ENCODE data around the gene GPC3. TPM values are rescaled to one million over a fixed set of nuclear protein-coding genes. Genes with fewer than 3 reads are reported as not detected.
"Not testable (repeated sequence)": the region's sequence is repeated elsewhere in the genome, so short reads cannot be mapped to it uniquely, and the experiment has no call there.

The GPC3 gene
- total and polyA plus RNA-seq, 7 donors: 0.43 to 2.3 (median 1.4) TPM

DNA sequence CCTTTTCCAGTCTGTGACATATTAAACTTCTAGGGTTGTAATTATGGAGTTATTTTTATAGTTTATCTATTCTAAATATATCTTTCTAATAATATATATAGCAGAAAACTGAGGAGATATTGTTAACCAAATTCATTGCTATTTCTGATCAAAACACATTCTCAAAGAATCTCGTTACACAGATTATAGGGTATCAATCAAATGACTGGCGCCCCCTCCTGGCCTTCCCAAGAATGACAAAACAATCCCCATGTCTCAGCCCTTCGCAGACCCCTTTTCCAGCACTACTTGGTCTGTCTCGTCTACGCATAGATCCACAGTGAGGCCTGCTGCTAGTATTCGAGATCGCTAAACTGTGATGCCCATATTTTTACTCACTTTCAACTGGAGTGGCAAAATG, 209.3 kb downstream of the GPC3 start:
- Histone ChIP-seq H3K9me3 (no peaks in the 10 kb centered on the region), H3K4me1 (no peaks in the 10 kb centered on the region), H3K36me3 (ENCODE audit: insufficient read depth in 1 of 2, low read depth in 1 of 2) (no peaks in the 10 kb centered on the region), H3K27ac (no peak overlapping the region), H3K27me3 (ENCODE audit: insufficient read depth in 3 of 3, low read length in 2 of 3) (peaks cover 0 to 5% (median 0%) of the 10 kb centered on the region in 3 donors), H3K4me3 (no peak overlapping the region)
- ATAC-seq (no peak), DNase-seq (no peak)
- intact Hi-C loops (cut with DNase I): no loop called here
- TF ChIP-seq, protein P1, sequence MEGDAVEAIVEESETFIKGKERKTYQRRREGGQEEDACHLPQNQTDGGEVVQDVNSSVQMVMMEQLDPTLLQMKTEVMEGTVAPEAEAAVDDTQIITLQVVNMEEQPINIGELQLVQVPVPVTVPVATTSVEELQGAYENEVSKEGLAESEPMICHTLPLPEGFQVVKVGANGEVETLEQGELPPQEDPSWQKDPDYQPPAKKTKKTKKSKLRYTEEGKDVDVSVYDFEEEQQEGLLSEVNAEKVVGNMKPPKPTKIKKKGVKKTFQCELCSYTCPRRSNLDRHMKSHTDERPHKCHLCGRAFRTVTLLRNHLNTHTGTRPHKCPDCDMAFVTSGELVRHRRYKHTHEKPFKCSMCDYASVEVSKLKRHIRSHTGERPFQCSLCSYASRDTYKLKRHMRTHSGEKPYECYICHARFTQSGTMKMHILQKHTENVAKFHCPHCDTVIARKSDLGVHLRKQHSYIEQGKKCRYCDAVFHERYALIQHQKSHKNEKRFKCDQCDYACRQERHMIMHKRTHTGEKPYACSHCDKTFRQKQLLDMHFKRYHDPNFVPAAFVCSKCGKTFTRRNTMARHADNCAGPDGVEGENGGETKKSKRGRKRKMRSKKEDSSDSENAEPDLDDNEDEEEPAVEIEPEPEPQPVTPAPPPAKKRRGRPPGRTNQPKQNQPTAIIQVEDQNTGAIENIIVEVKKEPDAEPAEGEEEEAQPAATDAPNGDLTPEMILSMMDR (IDR thresholded peaks at IDR 0.05): peak; percentile 25
- WGBS, 3 donors: 59 to 76% (median 72%) methylated on average over 7 of the region's 7 CpGs

DNA sequence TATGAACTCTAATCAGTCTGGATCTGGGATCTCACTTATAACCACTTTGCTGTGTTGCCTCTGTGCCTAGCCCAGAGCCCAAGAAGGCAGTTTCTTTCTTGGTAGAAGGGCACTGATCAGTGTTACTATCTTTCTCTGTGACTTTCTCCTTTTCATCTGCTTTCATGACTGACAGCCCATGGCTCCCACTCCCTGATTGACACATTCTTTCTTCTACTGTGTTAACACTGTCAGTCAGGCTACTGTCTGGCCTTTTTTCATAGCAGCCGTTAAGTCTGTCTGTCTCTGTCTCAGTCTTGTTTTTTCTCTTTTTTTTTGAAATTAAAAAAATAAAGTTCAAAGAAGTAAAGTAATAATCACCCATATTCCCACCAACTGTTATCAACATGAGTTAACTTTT, 210.6 kb downstream of the GPC3 start:
- Histone ChIP-seq H3K27ac (no peak overlapping the region), H3K27me3 (ENCODE audit: insufficient read depth in 3 of 3, low read length in 2 of 3) (peaks cover 0 to 4% (median 0%) of the 10 kb centered on the region in 3 donors), H3K4me3 (no peak overlapping the region), H3K36me3 (ENCODE audit: insufficient read depth in 1 of 2, low read depth in 1 of 2) (no peaks in the 10 kb centered on the region), H3K4me1 (no peaks in the 10 kb centered on the region), H3K9me3 (no peaks in the 10 kb centered on the region)
- DNase-seq (no peak), ATAC-seq (no peak)
- intact Hi-C loops (cut with DNase I): loop anchor here in 1 of 2 donors (5.0 kb wide), 1 partner anchor 1292 kb away; no protein-coding TSS in a partner anchor
- WGBS, 3 donors: 81 to 100% (median 92%) methylated on average over 1 of the region's 1 CpG
- TF ChIP-seq, protein P1 (IDR thresholded peaks at IDR 0.05): no peak

DNA sequence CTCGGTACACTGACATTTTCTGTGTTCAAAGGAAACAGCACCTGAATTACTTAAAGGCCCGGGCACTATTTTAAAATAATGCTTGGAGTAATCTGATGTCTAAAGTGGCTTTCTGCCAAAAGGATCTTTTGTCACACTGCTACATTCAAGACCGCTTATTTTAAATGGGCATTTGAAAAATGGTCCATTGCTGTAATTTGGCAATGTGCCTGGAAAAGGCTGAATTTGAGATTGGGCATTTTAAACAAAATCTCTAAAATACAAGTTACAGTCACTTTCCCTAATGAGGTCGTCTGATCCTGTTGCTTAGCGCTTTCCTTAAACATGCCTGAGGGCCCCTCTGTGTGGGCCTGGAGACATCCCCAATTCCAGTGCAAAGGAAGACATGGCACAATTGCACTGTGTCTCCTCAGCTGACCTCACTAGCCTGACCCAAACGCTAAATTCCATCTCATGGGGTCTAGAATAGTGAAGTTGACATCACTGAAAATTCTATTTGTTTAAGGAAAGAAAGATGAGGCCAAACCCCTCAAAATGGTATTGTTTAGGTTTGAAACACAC, 214.2 kb downstream of the GPC3 start:
- H3K36me3 ChIP-seq (ENCODE audit: insufficient read depth in 1 of 2, low read depth in 1 of 2): no peaks in the 10 kb centered on the region
- no peaks in the 10 kb centered on the region for H3K9me3 ChIP-seq
- H3K27ac ChIP-seq: no peak overlapping the region
- TF ChIP-seq, protein P1 (IDR thresholded peaks at IDR 0.05): no peak
- no peaks in the 10 kb centered on the region for H3K4me1 ChIP-seq
- H3K4me3 ChIP-seq: no peak overlapping the region
- 54 to 64% (median 60%) methylated on average over 6 of the region's 6 CpGs for WGBS, 3 donors
- intact Hi-C loops (cut with DNase I): loop anchor here in 1 of 2 donors (5.0 kb wide), 1 partner anchor 1296 kb away; no protein-coding TSS in a partner anchor
- H3K27me3 ChIP-seq (ENCODE audit: insufficient read depth in 3 of 3, low read length in 2 of 3): peaks cover 0 to 4% (median 0%) of the 10 kb centered on the region in 3 donors
- DNase-seq (no peak), ATAC-seq (no peak)

DNA sequence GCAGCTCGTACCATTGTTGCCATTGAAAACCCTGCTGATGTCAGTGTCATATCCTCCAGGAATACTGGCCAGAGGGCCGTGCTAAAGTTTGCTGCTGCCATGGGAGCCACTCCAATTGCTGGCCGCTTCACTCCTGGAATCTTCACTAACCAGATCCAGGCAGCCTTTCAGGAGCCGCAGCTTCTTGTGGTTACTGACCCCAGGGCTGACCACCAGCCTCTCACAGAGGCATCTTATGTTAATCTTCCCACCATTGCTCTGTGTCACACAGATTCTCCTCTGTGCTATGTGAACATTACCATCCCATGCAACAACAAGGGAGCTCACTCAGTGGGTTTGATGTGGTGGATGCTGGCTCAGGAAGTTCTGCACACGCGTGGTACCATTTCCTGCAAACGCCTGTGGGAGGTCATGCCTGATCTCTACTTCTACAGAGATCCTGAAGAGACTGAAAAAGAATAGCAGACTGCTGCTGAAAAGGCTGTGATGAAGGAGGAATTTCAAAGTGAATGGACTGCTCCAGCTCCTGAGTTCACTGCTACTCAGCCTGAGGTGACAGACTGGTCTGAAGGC, 222.3 kb downstream of the GPC3 start:
- H3K4me1 ChIP-seq; DNase-seq; H3K27ac ChIP-seq; H3K27me3 ChIP-seq (ENCODE audit: insufficient read depth in 3 of 3, low read length in 2 of 3); H3K36me3 ChIP-seq (ENCODE audit: insufficient read depth in 1 of 2, low read depth in 1 of 2); H3K4me3 ChIP-seq; ATAC-seq; H3K9me3 ChIP-seq; intact Hi-C loops (cut with DNase I): not testable (repeated sequence)
- WGBS, 3 donors: 55 to 66% (median 64%) methylated on average over 6 to 7 of the region's 7 CpGs

DNA sequence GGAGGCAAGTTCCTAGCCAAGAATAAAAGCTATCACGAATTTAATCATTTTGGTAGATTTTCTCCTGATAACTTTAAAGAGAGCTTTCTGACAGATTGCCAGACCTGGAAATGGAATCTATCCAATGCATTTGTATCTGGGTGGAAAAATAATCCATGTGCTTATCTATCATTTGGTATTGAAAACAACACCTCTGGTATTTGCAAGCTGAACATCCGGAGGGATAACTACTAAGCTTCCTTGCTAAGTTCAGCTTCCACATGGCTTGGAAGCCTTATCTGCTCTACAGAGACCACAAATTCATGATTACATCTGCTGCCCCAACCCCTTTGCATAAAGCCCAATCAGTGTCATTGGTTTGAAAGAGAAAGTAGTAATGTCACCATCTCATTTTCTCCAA, 230.7 kb downstream of the GPC3 start:
- Histone ChIP-seq H3K27me3 (ENCODE audit: insufficient read depth in 3 of 3, low read length in 2 of 3) (peaks cover 0 to 11% (median 0%) of the 10 kb centered on the region in 3 donors), H3K27ac (no peak overlapping the region), H3K9me3 (no peaks in the 10 kb centered on the region), H3K36me3 (ENCODE audit: insufficient read depth in 1 of 2, low read depth in 1 of 2) (no peaks in the 10 kb centered on the region), H3K4me1 (no peaks in the 10 kb centered on the region), H3K4me3 (no peak overlapping the region)
- TF ChIP-seq, protein P1 (IDR thresholded peaks at IDR 0.05): no peak
- DNase-seq (no peak), ATAC-seq (no peak)
- 33 to 56% (median 42%) methylated on average over 2 of the region's 2 CpGs for WGBS, 3 donors
- intact Hi-C loops (cut with DNase I): no loop called here
